Measurements from ENCODE around the gene PEPD. TPM values are rescaled to one million over a fixed set of nuclear protein-coding genes. Genes with fewer than 3 reads are reported as not detected.

Gene PEPD
- polyA plus RNA-seq, 3 donors, result 61.5 to 218 (median 171) TPM

DNA sequence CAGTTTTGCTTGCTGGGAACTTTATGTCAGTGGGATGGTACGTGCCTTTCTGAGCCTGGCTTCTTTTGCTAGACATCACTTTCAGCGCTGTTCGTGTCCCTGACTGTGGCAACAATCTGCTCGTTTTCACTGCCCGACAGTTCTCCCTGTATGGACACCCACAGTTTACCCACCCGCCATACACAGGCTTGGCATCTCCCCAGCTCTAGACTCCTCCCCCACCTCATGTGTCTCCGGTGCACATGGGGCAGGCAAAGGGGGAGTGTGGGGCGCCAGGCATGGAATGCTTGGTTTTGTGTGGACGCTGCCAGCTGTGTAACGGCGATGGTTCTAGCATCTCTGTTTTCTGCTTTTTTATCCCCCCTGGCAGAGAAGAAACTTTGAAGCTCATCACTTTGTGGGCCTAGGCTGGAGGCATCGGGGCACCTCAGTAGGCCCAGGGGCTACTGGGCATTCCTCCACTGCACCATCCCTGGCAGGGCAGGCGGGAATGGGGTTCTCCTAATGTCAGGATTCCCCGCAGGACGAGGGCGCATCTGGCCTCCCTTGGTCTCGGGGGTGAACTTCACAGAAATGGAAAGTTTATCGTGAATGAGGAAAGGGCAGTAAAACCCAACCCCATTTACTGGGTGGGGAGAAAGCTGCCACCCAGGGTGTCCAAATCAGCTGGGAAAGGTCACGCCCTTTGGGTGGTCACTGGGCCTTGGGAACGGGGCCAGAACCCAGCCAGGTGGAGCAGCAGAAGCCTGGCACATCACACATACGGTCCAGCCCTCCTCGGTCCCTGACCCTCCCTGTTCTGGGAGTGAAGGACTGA, 87.3 kb downstream of the PEPD start:
- intact Hi-C loops (cut with micrococcal nuclease), result no loop called here
- peaks cover 4% of the 10 kb centered on the region for H3K4me1 Mint-ChIP-seq
- no peaks in the 10 kb centered on the region for H3K79me2 ChIP-seq (ENCODE audit: insufficient read depth, low read length)
- H3K9ac ChIP-seq (ENCODE audit: insufficient read depth, low read length, poor library complexity, severe bottlenecking), result no peak overlapping the region
- H3K27me3 ChIP-seq (ENCODE audit: control insufficient read depth in 2 of 2, insufficient read depth in 2 of 2, low read length in 2 of 2), result no peaks in the 10 kb centered on the region
- H3K4me2 ChIP-seq (replicated peaks; ENCODE audit: extremely low read depth, low read length, poor library complexity, severe bottlenecking), result no peak overlapping the region
- H3K27me3 Mint-ChIP-seq (ENCODE audit: low read depth in 3 of 3), result peaks cover 3 to 8% (median 4%) of the 10 kb centered on the region in 3 donors
- H3K36me3 ChIP-seq (replicated peaks in 1 of 2; ENCODE audit: control insufficient read depth in 1 of 2, insufficient read depth in 2 of 2, low read length in 2 of 2), result no peaks in the 10 kb centered on the region
- H3K27ac Mint-ChIP-seq, result peak overlapping the region in 1 of 7 donors; percentile 44
- H3K27ac ChIP-seq (ENCODE audit: low read depth in 1 of 2, low read length in 2 of 2), result no peak overlapping the region
- H3K4me1 ChIP-seq (ENCODE audit: control insufficient read depth in 1 of 2, insufficient read depth in 2 of 2, low read length in 2 of 2), result no peaks in the 10 kb centered on the region
- DNase-seq, result no peak
- H3K9me3 Mint-ChIP-seq, result peaks cover 0 to 3% (median 0%) of the 10 kb centered on the region in 7 donors
- no peaks in the 10 kb centered on the region for H3K36me3 Mint-ChIP-seq
- H2AFZ ChIP-seq (ENCODE audit: insufficient read depth, low read depth, low read length, poor library complexity, severe bottlenecking), result no peak overlapping the region
- TF ChIP-seq, protein P1, sequence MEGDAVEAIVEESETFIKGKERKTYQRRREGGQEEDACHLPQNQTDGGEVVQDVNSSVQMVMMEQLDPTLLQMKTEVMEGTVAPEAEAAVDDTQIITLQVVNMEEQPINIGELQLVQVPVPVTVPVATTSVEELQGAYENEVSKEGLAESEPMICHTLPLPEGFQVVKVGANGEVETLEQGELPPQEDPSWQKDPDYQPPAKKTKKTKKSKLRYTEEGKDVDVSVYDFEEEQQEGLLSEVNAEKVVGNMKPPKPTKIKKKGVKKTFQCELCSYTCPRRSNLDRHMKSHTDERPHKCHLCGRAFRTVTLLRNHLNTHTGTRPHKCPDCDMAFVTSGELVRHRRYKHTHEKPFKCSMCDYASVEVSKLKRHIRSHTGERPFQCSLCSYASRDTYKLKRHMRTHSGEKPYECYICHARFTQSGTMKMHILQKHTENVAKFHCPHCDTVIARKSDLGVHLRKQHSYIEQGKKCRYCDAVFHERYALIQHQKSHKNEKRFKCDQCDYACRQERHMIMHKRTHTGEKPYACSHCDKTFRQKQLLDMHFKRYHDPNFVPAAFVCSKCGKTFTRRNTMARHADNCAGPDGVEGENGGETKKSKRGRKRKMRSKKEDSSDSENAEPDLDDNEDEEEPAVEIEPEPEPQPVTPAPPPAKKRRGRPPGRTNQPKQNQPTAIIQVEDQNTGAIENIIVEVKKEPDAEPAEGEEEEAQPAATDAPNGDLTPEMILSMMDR (IDR thresholded peaks at IDR 0.05), result no peak
- H3K9me3 ChIP-seq (replicated peaks in 1 of 2; ENCODE audit: control insufficient read depth in 1 of 2, insufficient read depth in 1 of 2, low read length in 2 of 2), result no peaks in the 10 kb centered on the region
- no peaks in the 10 kb centered on the region for H4K20me1 ChIP-seq (ENCODE audit: insufficient read depth, low read length)
- no peak overlapping the region for H3K4me3 Mint-ChIP-seq
- H3K4me3 ChIP-seq (replicated peaks in 1 of 3; ENCODE audit: low read depth in 2 of 3, low read length in 3 of 3), result no peak overlapping the region
- WGBS (ENCODE audit: insufficient coverage), result 91% methylated on average over 17 of the region's 22 CpGs

DNA sequence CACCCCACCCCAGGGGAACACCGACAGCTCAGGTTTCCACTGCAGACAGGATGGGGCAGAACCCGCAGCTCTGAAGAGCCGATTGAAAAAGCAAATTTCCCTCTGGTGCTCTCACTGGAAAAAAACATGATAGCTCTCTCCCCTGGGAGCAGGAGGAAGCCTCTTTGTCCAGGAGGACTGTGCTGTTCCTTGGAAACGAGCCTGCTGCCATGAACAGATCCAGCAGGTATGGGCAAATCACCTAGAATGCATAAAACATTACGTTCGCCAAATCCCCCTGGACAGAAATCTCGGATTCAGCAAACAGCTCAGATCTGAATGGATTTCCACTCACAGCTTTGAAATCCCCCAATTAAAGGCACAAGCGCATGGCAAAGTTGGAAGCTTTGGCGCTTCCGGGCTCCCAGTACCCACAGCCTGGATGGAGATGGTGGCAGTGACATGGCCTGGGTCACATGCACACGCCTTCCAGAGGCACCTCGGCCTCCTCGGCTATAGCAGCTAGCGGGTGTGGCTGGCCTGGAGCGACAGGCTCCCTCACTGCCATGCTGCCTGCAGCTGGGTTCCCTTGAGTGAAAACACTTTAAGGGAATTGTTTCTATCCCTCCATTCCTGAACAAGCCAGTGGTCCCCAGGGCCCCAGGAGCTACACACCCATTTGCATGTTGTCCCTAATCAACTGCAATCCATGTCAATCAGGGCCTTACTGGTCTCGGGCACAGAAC, 89.0 kb downstream of the PEPD start:
- peaks cover 3 to 7% (median 4%) of the 10 kb centered on the region in 3 donors for H3K27me3 Mint-ChIP-seq (ENCODE audit: low read depth in 3 of 3)
- no peaks in the 10 kb centered on the region for H3K36me3 ChIP-seq (replicated peaks in 1 of 2; ENCODE audit: control insufficient read depth in 1 of 2, insufficient read depth in 2 of 2, low read length in 2 of 2)
- no peaks in the 10 kb centered on the region for H3K27me3 ChIP-seq (ENCODE audit: control insufficient read depth in 2 of 2, insufficient read depth in 2 of 2, low read length in 2 of 2)
- no peak overlapping the region for H3K4me3 ChIP-seq (replicated peaks in 1 of 3; ENCODE audit: low read depth in 2 of 3, low read length in 3 of 3)
- H3K9ac ChIP-seq (ENCODE audit: insufficient read depth, low read length, poor library complexity, severe bottlenecking), result no peak overlapping the region
- no peak overlapping the region for H3K27ac ChIP-seq (ENCODE audit: low read depth in 1 of 2, low read length in 2 of 2)
- no peak overlapping the region for H3K4me2 ChIP-seq (replicated peaks; ENCODE audit: extremely low read depth, low read length, poor library complexity, severe bottlenecking)
- DNase-seq, result no peak
- no peak overlapping the region for H3K4me3 Mint-ChIP-seq
- no peak overlapping the region for H2AFZ ChIP-seq (ENCODE audit: insufficient read depth, low read depth, low read length, poor library complexity, severe bottlenecking)
- no peaks in the 10 kb centered on the region for H4K20me1 ChIP-seq (ENCODE audit: insufficient read depth, low read length)
- TF ChIP-seq, protein P1 (IDR thresholded peaks at IDR 0.05), result no peak
- H3K9me3 Mint-ChIP-seq, result peaks cover 0 to 3% (median 0%) of the 10 kb centered on the region in 7 donors
- no peaks in the 10 kb centered on the region for H3K4me1 ChIP-seq (ENCODE audit: control insufficient read depth in 1 of 2, insufficient read depth in 2 of 2, low read length in 2 of 2)
- H3K4me1 Mint-ChIP-seq, result peaks cover 4% of the 10 kb centered on the region
- WGBS (ENCODE audit: insufficient coverage), result 96% methylated on average over 12 of the region's 16 CpGs
- H3K9me3 ChIP-seq (replicated peaks in 1 of 2; ENCODE audit: control insufficient read depth in 1 of 2, insufficient read depth in 1 of 2, low read length in 2 of 2), result no peaks in the 10 kb centered on the region
- no peaks in the 10 kb centered on the region for H3K36me3 Mint-ChIP-seq
- intact Hi-C loops (cut with micrococcal nuclease), result no loop called here
- no peak overlapping the region for H3K27ac Mint-ChIP-seq
- H3K79me2 ChIP-seq (ENCODE audit: insufficient read depth, low read length), result no peaks in the 10 kb centered on the region
